Measurements from ENCODE around the gene ZDHHC9. TPM values are rescaled to one million over a fixed set of nuclear protein-coding genes. Genes with fewer than 3 reads are reported as not detected.
A peak's percentile ranks its signal among the peaks of the same experiment; 100 is the strongest.

The ZDHHC9 gene
- polyA plus RNA-seq, 4 donors = 46.6 to 50.8 (median 49.3) TPM

DNA sequence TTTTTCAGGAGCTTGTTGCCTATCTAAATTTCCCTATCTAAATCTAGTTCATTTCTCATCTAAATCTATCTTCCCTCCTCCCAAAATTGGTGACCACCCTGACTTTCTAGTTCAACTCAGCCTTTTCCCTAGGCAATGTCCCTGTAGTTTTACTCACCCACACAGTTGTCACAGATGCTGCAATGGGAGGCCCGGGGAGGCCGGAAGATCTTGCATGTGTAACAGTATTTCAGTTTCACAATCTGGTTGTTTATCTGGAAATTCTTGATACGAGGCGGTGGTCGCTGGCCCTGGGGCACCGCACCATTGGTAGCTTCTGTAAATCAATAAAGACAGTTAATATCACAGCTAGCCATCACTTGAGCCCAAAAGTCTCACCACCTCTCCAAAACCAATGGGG, 20.2 kb downstream of the ZDHHC9 start:
- DNase-seq (ENCODE audit: low read depth in 4 of 4, low spot score in 3 of 4) = no peak

DNA sequence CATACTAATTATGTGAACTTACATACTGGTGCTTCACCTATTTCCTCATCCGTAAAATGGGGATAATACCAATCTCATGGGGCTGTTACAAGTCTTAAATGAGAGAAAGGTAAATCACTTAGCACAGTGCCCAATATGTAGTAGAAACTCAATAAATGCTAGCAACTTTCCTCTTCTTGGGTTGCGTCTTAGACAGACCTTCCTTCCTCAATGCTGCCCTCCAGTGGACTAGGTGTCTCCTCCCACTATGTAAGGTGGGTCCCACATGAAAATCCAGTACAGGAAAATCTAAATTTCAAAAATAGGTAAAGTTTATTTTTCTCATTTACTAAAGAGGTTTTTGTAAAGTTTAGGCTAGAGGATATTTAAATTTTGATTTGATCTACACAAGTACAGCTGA, 20.6 kb downstream of the ZDHHC9 start:
- DNase-seq (ENCODE audit: low read depth in 4 of 4, low spot score in 3 of 4) = no peak

DNA sequence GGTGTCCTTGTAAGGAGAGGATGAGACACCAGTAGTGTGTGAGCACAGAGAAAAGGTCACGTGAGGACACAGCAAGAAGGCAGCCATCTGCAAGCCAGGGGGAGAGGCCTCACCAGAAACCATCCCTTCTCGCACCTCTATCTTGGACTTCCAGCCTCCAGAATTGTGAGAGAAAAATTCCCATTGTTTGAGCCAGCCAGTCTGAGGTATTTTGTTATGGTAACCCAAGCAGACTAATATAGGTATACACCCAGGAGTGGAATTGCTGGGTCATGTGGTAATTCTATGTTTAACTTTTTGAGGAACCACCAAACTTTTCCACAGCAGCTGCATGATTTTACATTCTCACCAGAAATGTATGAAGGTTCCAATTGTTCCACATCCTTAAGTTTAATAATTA, 25.6 kb downstream of the ZDHHC9 start:
- DNase-seq (ENCODE audit: low read depth in 4 of 4, low spot score in 3 of 4) = no peak

DNA sequence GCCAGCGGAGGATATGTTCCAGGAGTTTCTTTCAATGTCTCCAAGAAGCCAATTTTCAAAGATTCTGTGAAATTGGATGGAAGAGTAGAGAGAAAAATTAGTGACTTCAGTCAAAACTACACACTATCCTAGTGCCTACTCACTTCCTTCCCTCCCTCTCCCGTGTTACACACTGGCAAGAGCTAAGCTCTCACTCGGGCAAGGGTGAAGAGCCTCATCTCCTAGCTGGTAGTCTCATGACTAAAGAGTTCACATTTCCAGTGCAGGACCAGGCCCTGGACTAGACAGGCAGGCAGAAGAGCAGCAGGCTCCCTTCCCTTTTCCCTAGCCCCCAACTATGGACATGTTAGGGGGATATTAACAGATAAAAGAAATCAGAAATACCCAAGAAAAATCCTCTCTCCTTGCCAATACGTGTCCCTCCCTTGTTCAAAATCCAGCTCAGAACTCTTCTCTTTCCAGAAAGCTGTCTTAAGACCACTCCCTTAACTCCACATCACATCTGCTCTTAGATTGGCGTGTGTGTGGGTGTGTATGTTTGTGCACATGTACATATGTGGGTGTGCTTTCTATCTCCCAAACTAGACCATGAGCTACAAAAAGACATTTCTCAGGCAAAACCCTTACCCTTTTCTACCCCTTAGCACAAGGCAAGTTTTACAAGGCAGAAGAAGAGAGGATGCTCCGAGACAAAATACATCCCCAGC, 29.9 kb downstream of the ZDHHC9 start:
- no peak for DNase-seq (ENCODE audit: low read depth in 4 of 4, low spot score in 3 of 4)

DNA sequence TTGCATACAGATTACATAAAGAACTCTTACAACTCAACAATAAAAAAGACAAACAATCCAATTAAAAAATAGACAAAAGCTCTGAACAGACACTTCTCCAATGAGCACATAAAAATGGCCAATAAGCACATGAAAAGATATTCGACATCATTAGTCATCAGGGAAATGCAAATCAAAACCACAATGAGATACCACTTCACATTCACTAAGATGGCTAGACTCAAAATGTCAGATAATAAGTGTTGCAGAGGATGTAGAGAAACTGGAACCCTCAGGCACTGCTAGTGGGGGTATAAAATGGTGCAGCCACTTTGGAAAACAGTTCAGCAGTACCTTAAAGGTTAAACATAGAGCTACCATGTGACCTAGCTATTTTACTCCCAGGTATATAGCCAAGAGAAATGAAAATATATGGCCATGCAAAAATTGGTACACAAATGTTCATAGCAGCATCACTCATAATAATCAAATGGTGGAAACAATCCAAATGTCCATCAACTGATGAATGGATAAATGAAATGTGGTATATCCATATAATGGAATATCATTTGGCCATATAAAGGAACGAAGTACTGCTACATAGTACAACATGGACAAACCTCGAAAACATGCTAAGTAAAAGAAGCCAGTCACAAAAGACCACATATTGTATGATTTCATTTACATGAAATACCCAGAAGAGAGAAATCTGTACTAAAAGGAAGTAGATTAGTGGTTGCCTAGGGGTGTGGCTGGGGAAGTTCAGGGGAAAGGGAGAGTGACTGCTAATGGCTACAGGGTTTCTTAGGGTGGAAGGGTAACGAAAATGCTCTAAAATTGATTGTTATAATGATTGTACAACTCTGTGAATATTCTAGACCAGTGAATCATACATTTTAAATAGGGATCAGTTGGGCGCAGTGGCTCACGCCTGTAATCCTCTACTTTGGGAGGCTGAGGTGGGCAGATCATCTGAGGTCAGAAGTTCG, 34.6 kb downstream of the ZDHHC9 start:
- no peak for DNase-seq (ENCODE audit: low read depth in 4 of 4, low spot score in 3 of 4)

DNA sequence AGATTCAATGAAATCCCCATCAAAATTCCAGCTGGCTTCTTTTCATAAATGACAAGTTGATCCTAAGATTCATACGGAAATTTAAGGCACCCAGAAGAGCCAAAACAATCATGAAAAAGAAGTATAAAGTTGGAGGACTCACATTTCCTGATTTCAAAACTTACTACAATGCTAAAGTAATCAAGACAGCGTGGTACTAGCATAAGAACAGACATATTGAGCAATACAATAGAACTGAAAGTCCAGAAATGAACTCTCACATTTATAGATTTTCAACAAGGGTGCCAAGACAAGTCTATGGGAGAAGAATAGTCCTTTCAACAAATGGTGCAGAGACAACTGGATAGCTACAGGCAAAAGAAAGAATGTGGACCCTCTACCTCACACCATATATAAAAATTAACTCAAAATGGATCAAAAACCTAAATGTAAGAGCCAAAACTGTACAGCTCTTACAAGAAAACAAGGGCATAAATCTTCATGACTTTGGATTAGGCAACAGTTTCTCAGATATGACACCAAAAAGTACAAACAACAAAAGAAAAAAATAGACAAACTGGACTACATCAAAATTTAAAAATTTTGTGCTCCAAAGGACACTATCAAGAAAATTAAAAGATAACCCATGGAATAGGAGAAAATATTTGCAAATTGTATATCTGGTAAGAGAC, 35.4 kb downstream of the ZDHHC9 start:
- DNase-seq (ENCODE audit: low read depth in 4 of 4, low spot score in 3 of 4) = no peak

DNA sequence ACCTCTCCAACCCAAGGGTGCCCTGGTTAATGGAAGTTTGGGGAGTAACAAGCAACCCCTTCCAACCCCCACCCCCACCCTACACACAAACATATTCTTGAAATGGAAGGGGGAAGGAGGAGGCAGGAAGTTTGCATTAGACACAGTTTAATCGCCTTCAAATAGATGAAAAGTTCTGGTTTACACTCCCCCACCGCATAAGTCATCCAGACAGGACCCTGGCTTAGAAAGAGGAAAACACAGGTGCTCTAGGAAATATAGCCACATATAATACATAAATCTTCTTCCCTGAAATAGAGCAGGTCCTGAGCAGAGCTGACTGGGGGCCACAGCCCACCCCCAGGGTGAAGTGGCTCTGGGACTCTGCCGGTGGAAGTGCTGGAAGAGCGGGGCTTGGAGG, 38.9 kb downstream of the ZDHHC9 start:
- DNase-seq (ENCODE audit: low read depth in 4 of 4, low spot score in 3 of 4) = peak in 1 of 4 donors; percentile 18

DNA sequence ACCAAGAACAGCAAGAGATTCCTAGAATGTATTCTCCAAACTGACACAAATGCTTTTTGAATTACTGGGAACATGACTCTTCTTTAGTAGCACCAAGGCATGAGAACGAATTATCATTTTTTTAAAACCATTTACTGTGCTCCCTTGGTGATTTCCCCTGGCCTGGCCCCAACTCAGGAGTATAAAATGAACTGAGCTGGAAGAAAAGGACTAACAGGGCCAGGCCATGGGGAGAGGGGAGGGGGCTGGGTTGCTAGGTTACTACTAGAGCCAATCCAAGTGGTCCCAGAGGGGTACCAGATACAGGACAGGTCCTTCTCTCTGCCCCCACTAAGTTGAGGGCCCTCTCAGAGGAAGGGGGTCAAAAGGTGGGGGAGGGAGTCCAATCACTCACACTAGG, 40.8 kb downstream of the ZDHHC9 start:
- no peak for DNase-seq (ENCODE audit: low read depth in 4 of 4, low spot score in 3 of 4)

DNA sequence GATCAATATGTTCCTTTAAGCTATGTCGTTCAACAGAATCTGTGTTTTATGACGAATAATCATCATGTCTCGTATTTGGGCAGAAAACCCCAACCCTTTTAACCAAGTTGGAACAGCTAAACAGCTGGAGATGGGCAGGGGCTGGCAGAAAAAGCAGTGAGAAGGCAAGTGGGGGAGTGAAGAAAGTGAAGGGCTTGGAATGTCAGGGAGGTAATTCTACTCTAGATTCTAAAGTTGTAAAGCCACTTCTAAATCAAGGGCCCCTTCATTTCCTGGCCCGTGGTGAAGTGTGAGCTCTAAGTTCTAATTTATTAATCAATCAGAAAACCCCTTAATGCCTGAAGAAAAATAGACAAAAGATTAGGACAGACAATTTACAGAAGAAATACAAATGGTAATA, 43.5 kb downstream of the ZDHHC9 start:
- no peak for DNase-seq (ENCODE audit: low read depth in 4 of 4, low spot score in 3 of 4)

DNA sequence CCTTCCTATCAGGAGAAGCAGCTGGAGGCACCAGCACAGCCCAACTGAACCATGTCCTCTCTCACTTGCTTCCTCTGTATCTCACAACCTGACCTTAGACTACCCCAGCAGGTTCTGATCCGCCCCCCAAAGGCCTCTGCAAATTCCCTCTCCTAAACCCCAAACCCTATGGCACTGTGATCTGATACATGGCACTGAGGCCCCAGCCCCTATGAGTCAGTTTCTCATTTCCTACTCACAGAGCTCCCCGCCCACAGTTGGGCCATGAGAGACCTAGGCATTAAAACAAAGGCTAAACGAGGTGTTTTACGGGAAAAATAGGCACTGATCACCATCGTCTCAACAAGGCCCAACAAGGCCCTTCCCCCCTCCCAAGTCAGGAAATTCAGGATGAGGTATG, 44.8 kb downstream of the ZDHHC9 start:
- no peak for DNase-seq (ENCODE audit: low read depth in 4 of 4, low spot score in 3 of 4)

DNA sequence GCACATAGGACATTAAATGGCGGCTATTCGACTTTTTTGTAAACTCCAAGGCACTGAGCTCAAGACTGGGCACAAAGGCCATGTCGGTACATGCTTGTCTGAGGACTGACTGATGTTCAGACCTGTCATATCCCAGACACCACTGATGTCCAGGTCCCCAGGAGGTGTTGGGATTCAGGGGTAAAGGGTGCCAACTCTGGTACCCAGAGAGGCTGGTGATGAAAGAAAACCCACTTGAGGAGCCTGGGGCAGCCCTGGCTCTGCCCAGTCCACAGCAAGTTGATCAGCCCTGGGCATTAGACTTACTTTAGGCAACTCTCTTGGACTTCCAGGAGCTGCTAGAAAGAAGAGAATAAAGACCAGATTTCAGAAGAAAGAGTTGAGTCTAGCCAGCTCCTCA, 45.2 kb downstream of the ZDHHC9 start:
- DNase-seq (ENCODE audit: low read depth in 4 of 4, low spot score in 3 of 4) = no peak

DNA sequence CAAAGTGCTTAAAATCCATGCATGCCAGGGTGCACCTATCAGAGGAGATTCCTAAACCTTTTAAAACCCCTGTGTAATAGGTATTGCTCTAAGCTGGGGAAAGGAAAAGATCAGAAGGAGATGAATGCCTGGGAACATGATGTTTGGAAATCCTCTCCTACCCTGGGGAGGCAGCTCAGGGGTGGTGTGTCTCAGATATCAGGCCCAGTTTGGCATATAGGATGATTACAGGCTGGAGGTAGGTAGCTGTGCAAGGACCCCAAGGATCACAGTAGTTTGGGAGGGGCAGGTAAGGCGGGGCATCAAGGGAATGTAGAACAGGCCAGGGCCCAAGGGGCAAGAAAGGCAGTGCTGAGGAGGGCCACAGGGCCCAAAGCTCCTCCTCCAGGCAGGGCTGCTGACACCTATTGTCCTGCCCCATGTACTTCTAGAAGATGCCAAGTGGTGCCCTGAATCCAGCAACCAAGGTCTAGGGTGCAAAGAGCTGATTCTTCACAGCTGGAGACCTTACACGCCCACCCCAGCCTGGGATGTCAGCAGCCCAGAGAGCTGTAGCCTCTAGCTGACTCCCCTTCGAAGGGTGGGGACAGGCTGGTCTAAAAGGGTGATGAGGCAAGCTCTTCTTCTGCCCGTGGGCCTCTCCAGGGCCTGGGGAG, 46.3 kb downstream of the ZDHHC9 start:
- DNase-seq (ENCODE audit: low read depth in 4 of 4, low spot score in 3 of 4) = no peak

DNA sequence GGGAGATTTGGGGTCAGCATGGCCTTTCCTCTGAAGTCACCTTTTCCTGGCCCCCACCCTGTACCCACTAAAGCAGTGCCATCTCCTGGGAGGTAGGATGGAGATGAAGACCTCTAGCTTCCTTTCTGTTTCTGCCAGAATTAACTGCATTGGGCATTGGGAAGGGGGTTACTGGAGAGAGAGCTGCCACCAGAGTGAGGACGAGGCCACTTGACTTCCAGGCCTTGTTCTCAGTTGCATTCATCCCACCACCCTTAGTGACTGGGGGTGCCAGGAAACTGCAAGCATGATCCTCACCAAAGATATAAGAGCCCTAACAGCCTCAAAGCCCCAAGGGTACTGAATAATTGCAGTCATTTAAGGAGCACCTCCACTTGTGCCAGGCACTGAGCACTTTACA, 48.1 kb downstream of the ZDHHC9 start:
- DNase-seq (ENCODE audit: low read depth in 4 of 4, low spot score in 3 of 4) = no peak

DNA sequence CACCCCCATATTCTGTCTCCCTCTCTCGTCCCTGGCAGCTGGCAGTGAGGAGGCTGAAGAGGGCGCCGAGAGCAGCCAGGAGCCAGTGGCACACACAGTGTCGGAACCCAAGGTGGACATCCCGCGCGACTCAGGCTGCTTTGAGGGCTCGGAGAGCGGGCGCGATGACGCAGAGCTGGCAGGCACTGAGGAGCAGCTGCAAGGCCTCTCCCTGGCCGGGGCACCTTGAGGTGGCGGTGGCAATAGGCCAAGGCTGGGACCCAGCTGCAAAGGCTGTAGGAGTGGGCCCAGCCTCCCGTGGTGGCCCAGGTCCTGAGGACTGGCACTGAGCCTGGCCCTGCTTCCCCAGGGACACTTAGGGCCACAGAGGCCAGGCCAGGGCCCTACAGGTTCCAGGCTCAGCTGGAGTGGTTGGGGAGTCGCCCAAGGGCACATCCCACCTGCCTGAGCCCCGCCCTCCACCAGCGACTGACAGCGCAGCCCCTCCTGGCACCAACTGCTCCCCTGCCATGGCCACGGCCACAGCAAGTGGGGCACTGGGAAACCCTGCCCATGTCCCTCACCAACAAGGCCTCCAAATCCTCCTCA, 50.0 kb downstream of the ZDHHC9 start:
- DNase-seq (ENCODE audit: low read depth in 4 of 4, low spot score in 3 of 4) = no peak

DNA sequence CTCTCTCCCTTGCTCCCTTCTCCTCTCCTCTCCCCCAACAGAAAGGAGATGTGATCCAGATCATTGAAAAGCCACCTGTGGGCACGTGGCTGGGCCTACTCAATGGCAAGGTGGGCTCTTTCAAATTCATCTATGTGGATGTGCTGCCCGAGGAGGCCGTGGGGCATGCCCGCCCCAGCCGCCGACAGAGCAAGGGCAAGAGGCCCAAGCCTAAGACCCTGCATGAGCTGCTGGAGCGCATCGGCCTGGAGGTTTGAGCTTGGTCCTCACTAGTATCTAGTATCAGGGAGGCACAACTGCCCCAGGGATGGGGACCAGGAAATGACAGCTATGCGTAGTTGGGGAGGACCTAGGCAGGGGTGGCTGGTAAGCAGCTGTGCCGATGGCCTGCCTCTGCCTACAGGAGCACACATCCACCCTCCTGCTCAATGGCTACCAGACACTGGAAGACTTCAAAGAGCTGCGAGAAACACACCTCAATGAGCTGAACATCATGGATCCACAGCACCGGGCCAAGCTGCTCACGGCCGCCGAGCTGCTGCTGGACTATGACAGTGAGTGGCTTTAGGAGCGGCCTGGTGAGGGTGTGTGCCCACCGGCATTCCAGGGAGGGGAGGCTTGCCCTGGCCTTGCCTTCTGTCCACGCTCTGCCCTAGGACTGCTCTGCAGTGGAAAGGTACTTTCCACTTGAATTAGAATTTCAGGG, 50.9 kb downstream of the ZDHHC9 start:
- no peak for DNase-seq (ENCODE audit: low read depth in 4 of 4, low spot score in 3 of 4)

DNA sequence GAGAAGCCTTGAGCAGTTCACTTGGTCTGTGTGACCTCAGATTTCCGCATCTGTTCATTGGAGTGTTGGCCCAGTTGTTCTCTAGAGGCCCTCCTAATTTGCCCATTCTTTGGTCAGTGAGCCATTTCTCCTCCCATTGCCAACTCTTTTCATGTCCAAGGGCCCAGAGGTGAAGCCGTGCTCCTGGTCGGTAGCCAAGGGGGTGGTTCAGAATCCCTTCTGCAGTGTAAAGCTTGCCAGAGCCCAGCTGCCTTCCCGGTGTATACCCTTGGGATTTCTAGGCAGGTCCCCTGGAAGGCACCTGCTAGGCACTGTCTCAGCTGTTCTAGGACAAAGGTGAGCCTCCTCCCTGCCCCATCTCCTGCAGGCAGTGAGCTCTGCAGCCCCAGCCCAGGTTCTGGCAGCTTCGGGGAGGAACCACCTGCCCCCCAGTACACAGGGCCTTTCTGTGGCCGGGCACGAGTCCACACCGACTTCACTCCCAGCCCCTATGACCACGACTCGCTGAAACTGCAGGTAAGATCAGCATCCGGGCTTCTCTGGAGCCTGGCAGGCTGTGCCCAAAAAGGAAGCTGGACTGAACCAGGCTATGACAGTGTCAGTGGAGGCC, 51.6 kb downstream of the ZDHHC9 start:
- no peak for DNase-seq (ENCODE audit: low read depth in 4 of 4, low spot score in 3 of 4)

DNA sequence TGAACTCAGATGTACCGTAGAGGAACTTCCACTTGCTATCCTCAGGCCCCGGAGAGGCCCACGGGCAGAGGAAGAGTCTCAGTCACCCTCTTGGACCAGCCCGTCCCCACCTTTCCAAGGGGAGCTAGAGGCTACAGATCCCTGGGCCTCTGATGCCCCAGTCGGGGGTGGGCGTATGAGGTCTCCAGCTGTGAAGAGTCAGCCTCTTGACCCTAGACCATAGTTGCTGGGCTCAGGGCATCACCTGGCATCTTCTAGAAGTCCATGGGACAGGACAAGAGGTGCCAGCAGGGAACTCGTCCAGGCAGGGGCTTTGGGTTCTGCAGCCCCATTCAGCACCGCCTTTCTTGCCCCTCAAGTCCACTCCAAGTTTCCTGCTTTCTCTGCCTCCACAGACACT, 52.4 kb downstream of the ZDHHC9 start:
- DNase-seq (ENCODE audit: low read depth in 4 of 4, low spot score in 3 of 4) = no peak

DNA sequence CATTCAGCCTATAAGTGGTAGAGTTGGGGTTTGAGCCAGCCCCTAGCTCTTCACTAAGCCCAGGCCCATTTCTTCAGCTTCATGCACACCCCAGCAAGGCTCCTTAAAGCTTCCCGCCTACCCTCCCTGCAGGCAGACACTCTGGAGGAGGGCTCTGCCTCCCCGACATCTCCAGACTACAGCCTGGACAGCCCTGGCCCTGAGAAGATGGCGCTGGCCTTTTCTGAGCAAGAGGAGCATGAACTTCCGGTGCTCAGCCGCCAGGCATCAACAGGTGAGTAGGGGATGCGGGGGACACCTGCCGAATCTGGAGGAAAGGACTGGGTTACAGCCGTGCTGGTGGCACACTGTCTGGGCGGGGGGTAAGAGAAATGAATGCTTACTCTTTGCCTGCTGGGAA, 52.9 kb downstream of the ZDHHC9 start:
- no peak for DNase-seq (ENCODE audit: low read depth in 4 of 4, low spot score in 3 of 4)

DNA sequence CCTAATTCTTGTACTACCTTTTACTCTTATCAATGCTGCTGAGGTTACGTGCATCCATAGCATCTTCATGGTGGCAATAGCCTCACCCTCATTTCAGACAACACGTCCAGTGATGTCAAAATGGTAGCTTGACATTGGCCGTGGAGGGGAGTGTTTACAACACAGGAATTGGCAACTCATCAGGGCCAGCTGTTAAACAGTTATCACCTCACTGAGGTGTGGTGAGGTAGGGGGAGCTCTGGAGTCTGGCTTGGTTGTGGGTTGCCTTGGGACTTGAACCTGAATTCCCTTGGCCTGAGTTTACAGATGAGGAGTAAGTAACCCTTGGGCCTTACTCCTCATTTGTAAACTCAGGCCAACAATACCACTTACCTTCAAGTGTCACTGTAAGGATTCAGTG, 53.5 kb downstream of the ZDHHC9 start:
- DNase-seq (ENCODE audit: low read depth in 4 of 4, low spot score in 3 of 4) = no peak
